ENCODE results near the gene PDIA6. TPM values are rescaled to one million over a fixed set of nuclear protein-coding genes. Genes with fewer than 3 reads are reported as not detected.

The PDIA6 gene
- total RNA-seq, 1 experiment from 2014 or later: 271 TPM

DNA sequence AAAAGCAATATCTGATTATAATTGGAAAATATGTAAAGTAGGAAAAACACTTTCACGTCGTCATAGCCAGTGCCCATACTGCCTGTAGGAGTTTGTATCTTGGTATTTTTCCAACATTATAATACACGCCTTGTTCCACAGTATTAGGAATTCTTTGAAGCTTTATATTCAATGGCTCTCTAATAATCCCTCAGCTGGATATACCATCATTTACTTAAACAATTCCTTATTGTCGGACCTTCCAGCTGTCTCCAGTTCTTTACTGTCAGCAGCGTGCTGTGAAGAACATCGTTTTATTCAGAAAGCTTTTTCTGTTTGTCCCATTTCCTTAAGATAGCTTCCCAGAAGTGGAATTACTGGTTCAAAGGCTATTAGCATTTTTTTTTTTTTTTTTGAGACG, 59.4 kb downstream of the PDIA6 start:
- POLR2A ChIA-PET: no interaction called here
- DNase-seq (ENCODE audit: low read depth, low spot score): no peak
- Histone ChIP-seq H3K4me1 (ENCODE audit: control insufficient read depth, insufficient read depth, low read length) (no peaks in the 10 kb centered on the region), H3K9me3 (ENCODE audit: control insufficient read depth, insufficient read depth, low read depth, low read length) (no peaks in the 10 kb centered on the region), H3K36me3 (ENCODE audit: control insufficient read depth, insufficient read depth, low read length) (no peaks in the 10 kb centered on the region), H3K27me3 (ENCODE audit: control insufficient read depth, insufficient read depth, low read length) (no peaks in the 10 kb centered on the region; the same call in 1 of the 2 replicates), H3K27ac (ENCODE audit: low read length) (no peak overlapping the region), H3K4me3 (ENCODE audit: low read depth in 2 of 2, low read length in 2 of 2) (no peak overlapping the region)
- BruUV-seq (replicated peaks): no TSS peak
- CTCF ChIA-PET: no interaction called here
- intact Hi-C loops (cut with micrococcal nuclease; ENCODE audit: unreplicated experiment) (no loop called here), in situ Hi-C loops (cut with HindIII; ENCODE audit: low pct_unique_long_range_greater_than_20kb, low sequenced_read_pairs) (no loop called here)
- ATAC-seq: no peak
- TF ChIP-seq, protein P1, sequence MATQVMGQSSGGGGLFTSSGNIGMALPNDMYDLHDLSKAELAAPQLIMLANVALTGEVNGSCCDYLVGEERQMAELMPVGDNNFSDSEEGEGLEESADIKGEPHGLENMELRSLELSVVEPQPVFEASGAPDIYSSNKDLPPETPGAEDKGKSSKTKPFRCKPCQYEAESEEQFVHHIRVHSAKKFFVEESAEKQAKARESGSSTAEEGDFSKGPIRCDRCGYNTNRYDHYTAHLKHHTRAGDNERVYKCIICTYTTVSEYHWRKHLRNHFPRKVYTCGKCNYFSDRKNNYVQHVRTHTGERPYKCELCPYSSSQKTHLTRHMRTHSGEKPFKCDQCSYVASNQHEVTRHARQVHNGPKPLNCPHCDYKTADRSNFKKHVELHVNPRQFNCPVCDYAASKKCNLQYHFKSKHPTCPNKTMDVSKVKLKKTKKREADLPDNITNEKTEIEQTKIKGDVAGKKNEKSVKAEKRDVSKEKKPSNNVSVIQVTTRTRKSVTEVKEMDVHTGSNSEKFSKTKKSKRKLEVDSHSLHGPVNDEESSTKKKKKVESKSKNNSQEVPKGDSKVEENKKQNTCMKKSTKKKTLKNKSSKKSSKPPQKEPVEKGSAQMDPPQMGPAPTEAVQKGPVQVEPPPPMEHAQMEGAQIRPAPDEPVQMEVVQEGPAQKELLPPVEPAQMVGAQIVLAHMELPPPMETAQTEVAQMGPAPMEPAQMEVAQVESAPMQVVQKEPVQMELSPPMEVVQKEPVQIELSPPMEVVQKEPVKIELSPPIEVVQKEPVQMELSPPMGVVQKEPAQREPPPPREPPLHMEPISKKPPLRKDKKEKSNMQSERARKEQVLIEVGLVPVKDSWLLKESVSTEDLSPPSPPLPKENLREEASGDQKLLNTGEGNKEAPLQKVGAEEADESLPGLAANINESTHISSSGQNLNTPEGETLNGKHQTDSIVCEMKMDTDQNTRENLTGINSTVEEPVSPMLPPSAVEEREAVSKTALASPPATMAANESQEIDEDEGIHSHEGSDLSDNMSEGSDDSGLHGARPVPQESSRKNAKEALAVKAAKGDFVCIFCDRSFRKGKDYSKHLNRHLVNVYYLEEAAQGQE (IDR thresholded peaks at IDR 0.05; ENCODE audit: insufficient read depth in 1 of 2, low read depth in 2 of 2, low read length in 1 of 2): no peak
- TF ChIP-seq SIN3A (IDR thresholded peaks at IDR 0.05; ENCODE audit: borderline replicate concordance, insufficient read depth, low read depth, low read length) (no peak), POLR2AphosphoS5 (IDR thresholded peaks at IDR 0.05; ENCODE audit: low read depth, low read length) (no peak), TCF7L2 (IDR thresholded peaks at IDR 0.05; ENCODE audit: low read depth, low read length) (no peak)
- TF ChIP-seq, protein P2, sequence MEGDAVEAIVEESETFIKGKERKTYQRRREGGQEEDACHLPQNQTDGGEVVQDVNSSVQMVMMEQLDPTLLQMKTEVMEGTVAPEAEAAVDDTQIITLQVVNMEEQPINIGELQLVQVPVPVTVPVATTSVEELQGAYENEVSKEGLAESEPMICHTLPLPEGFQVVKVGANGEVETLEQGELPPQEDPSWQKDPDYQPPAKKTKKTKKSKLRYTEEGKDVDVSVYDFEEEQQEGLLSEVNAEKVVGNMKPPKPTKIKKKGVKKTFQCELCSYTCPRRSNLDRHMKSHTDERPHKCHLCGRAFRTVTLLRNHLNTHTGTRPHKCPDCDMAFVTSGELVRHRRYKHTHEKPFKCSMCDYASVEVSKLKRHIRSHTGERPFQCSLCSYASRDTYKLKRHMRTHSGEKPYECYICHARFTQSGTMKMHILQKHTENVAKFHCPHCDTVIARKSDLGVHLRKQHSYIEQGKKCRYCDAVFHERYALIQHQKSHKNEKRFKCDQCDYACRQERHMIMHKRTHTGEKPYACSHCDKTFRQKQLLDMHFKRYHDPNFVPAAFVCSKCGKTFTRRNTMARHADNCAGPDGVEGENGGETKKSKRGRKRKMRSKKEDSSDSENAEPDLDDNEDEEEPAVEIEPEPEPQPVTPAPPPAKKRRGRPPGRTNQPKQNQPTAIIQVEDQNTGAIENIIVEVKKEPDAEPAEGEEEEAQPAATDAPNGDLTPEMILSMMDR (IDR thresholded peaks at IDR 0.05): no peak

DNA sequence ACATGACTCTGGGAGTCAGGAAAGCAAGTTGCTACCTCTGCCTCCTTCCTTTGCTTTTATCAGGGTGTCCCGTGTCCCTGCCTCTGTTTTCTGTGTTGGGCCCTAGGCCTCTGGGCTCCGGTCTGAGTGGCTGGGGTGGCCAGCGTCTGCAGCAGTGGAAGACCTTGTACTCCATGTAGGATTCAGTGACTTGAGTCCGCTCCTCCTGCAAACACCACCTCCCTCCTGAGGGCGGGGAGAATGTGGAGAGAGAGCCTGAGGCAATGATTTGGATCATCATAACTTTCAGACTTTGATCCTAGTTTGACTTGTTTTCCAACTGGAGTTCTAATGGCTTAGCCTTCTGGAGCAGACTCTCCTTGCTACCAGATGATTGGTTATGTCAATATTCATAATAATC, 60.3 kb downstream of the PDIA6 start:
- TF ChIP-seq POLR2AphosphoS5 (IDR thresholded peaks at IDR 0.05; ENCODE audit: low read depth, low read length): no peak
- TF ChIP-seq, protein P1 (IDR thresholded peaks at IDR 0.05; ENCODE audit: insufficient read depth in 1 of 2, low read depth in 2 of 2, low read length in 1 of 2): no peak
- TF ChIP-seq TCF7L2 (IDR thresholded peaks at IDR 0.05; ENCODE audit: low read depth, low read length): no peak
- TF ChIP-seq SIN3A (IDR thresholded peaks at IDR 0.05; ENCODE audit: borderline replicate concordance, insufficient read depth, low read depth, low read length): no peak
- TF ChIP-seq, protein P2 (IDR thresholded peaks at IDR 0.05): no peak
- Histone ChIP-seq H3K36me3 (ENCODE audit: control insufficient read depth, insufficient read depth, low read length) (no peaks in the 10 kb centered on the region), H3K27me3 (ENCODE audit: control insufficient read depth, insufficient read depth, low read length) (no peaks in the 10 kb centered on the region; the same call in 1 of the 2 replicates), H3K9me3 (ENCODE audit: control insufficient read depth, insufficient read depth, low read depth, low read length) (no peaks in the 10 kb centered on the region), H3K4me3 (ENCODE audit: low read depth in 2 of 2, low read length in 2 of 2) (no peak overlapping the region), H3K4me1 (ENCODE audit: control insufficient read depth, insufficient read depth, low read length) (no peaks in the 10 kb centered on the region), H3K27ac (ENCODE audit: low read length) (no peak overlapping the region)
- intact Hi-C loops (cut with micrococcal nuclease; ENCODE audit: unreplicated experiment): no loop called here
- in situ Hi-C loops (cut with HindIII; ENCODE audit: low pct_unique_long_range_greater_than_20kb, low sequenced_read_pairs): no loop called here
- ChIA-PET CTCF (no interaction called here), POLR2A (no interaction called here)
- 0 out of 2 replicates have a peak, but pooled peaks have one; percentile 15 for ATAC-seq
- DNase-seq (ENCODE audit: low read depth, low spot score): no peak
- BruUV-seq (replicated peaks): no TSS peak
